ENCODE measurements around the gene MED20.

- TF ChIP-seq POLR2AphosphoS5 (IDR thresholded peaks at IDR 0.05; ENCODE audit: borderline replicate concordance, low read depth, low read length), result no peak
- TF ChIP-seq EZH2 (IDR thresholded peaks at IDR 0.05), result no peak
Measured at GRCh38 chr6:41878961-41879405, 42.0 kb downstream of the MED20 start.

All from SK-N-MC (cell line).